GM12878 (cell line): ENCODE measurements around the gene ELAVL2. TPM values are rescaled to one million over a fixed set of nuclear protein-coding genes. Genes with fewer than 3 reads are reported as not detected.

Source experiments
- ATAC-seq: fragments of 200-7000 bp; cut with Tn5 transposase; 3 replicates; pipeline ENCODE4 v1.9.1; 2020; ENCODE audit warnings: mild to moderate bottlenecking, moderate library complexity
- BruUV-seq: library from RNA; stranded (reverse); fragments of 400-500 nt; replicated peaks from 2 replicates; lab custom pipeline; 2021; lab: Mats Ljungman, UMichigan
- CTCF ChIA-PET: fragments of 300-600 bp; sonication (Branson Sonifier 250); formaldehyde crosslinking; extraction: SDS; loops from one replicate; lab custom pipeline; 2021; ENCODE audit warnings: inconsistent platforms; lab: Yijun Ruan, JAX
- POLR2A ChIA-PET: fragments of 350-600 bp; formaldehyde crosslinking; extraction: SDS; loops from one replicate; lab custom pipeline; 2021; ENCODE audit warnings: inconsistent platforms; lab: Charles Lee
- RAD21 ChIA-PET: fragments of 300-600 bp; sonication (Branson Sonifier 250); formaldehyde crosslinking; loops from one replicate; lab custom pipeline; 2023; ENCODE audit warnings: antibody characterized with exemption; ENCODE audit not compliant: unreplicated experiment; lab: Charles Lee
- SMC1A ChIA-PET: fragments of 300-600 bp; sonication (Branson Sonifier 250); formaldehyde crosslinking; loops from one replicate; lab custom pipeline; 2023; ENCODE audit not compliant: unreplicated experiment, uncharacterized antibody; lab: Charles Lee
- DNase-seq: peaks from one replicate; pipeline ENCODE4 v3.0.0-alpha.2; 2011; ENCODE audit warnings: low read depth, low spot score
- FAIRE-seq: peaks from 3 replicates; lab custom pipeline; 2011; peaks lifted over from hg19 to GRCh38; lab: Jason Lieb, UNC
- H2AFZ ChIP-seq: 2 replicates; pipeline ENCODE4 v1.6.0; 2011; ENCODE audit warnings: low read depth, low read length, control low read depth; ENCODE audit not compliant: control insufficient read depth
- H3K27ac ChIP-seq: 2 replicates; pipeline ENCODE4 v1.5.1; 2011; ENCODE audit warnings: control low read depth; ENCODE audit not compliant: control insufficient read depth, insufficient read depth
- H3K27me3 ChIP-seq, 2 experiments: replicated peaks in 1 of 2; 2 replicates each; pipeline versions ENCODE4 v1.6.0 to v1.6.1; 2011; ENCODE audit warnings: low read length in 1 of 2; ENCODE audit not compliant: control insufficient read depth in 2 of 2, insufficient read depth in 2 of 2
- H3K36me3 ChIP-seq, 2 experiments: 2 replicates each; pipeline ENCODE4 v1.5.1; 2011; ENCODE audit warnings: low read length in 1 of 2; ENCODE audit not compliant: control insufficient read depth in 2 of 2, insufficient read depth in 2 of 2
- H3K4me1 ChIP-seq: 2 replicates; pipeline ENCODE4 v1.6.1; 2011; ENCODE audit warnings: mild to moderate bottlenecking, low read length, moderate library complexity, mixed read lengths; ENCODE audit not compliant: control insufficient read depth, insufficient read depth
- H3K4me2 ChIP-seq: 2 replicates; pipeline ENCODE4 v1.6.0; 2011; ENCODE audit warnings: control low read depth; ENCODE audit not compliant: control insufficient read depth, insufficient read depth
- H3K4me3 ChIP-seq: fragments of 200-600 bp; sonication (generic); 2 replicates; pipeline ENCODE4 v1.5.1; 2016
- H3K79me2 ChIP-seq: 2 replicates; pipeline ENCODE4 v1.6.0; 2011; ENCODE audit warnings: low read length; ENCODE audit not compliant: control insufficient read depth, insufficient read depth
- H3K9ac ChIP-seq: 2 replicates; pipeline ENCODE4 v1.8.0; 2011; ENCODE audit warnings: low read length, control low read depth, mixed read lengths; ENCODE audit not compliant: control insufficient read depth, insufficient read depth
- H3K9me3 ChIP-seq: replicated peaks from 3 replicates; pipeline ENCODE4 v1.5.1; 2011; ENCODE audit warnings: mild to moderate bottlenecking, low read length; ENCODE audit not compliant: control insufficient read depth, insufficient read depth
- H4K20me1 ChIP-seq: 2 replicates; pipeline ENCODE4 v1.6.0; 2011; ENCODE audit not compliant: control insufficient read depth, insufficient read depth
- REST ChIP-seq: IDR thresholded peaks from 2 replicates; pipeline ENCODE4 v1.6.1; 2012; ENCODE audit warnings: mild to moderate bottlenecking, low read depth, low read length
- ZNF217 ChIP-seq: fragments of 450-650 bp; IDR thresholded peaks from 2 replicates; pipeline ENCODE4 v1.6.1; 2017; ENCODE audit warnings: antibody characterized with exemption, mild to moderate bottlenecking
- ZSCAN29 ChIP-seq: fragments of 450-650 bp; IDR thresholded peaks from 2 replicates; pipeline ENCODE4 v1.6.1; 2017; ENCODE audit warnings: mild to moderate bottlenecking, moderate library complexity
- WGBS: methylation state at CpG from one replicate; pipeline ENCODE4 v1.1.6; 2016; ENCODE audit warnings: low lambda C conversion rate; ENCODE audit not compliant: insufficient replicate concordance, insufficient coverage; ENCODE audit errors: missing lambda C conversion rate; 5-methylcytosine and 5-hydroxymethylcytosine counted together
- in situ Hi-C: fragments of 300-500 bp; cut with MboI; formaldehyde crosslinking; loops from 9 replicates; pipeline ENCODE4 v1.14.3; 2018; ENCODE audit warnings: mixed read lengths
- intact Hi-C: fragments of 100-400 bp; cut with micrococcal nuclease; formaldehyde crosslinking; loops from one replicate; pipeline ENCODE4 v1.14.2; 2022; ENCODE audit not compliant: unreplicated experiment
- polyA plus RNA-seq, 11 experiments: library from polyadenylated mRNA; depleted of rRNA in 4 of 11; unstranded in 6 of 11; stranded (reverse) in 5 of 11; fragments of >200 nt; fragmentation: Nextera tagmentation in 4 of 11; fragmentation: Illumina TruSeq in 1 of 11; extraction: Ambion mirVana in 4 of 11; extraction: Trizol in 1 of 11; gene quantifications; 1 replicate in 1 of 11; 2 replicates in 10 of 11; pipeline versions ENCODE4 v1.2.1 to v1.2.3, GENCODE V29; 2011 to 2016; ENCODE audit warnings: inconsistent platforms in 2 of 11, missing spikeins in 2 of 11, low read depth in 1 of 11
- total RNA-seq, 4 experiments: library from RNA; depleted of rRNA in 3 of 4; stranded (reverse); fragments of >200 nt in 3 of 4; fragmentation: Illumina TruSeq in 1 of 4; extraction: Trizol in 1 of 4; gene quantifications; 2 replicates each; pipeline versions ENCODE4 v1.2.1 to v1.2.3, GENCODE V29; 2013 to 2021

ELAVL2 gene
- total and polyA plus RNA-seq, 10 of the 15 experiments (the other 5 are each of a cell fraction or from before 2014, with no cell fraction given): 0.24 to 2.6 (median 0.76) TPM

GRCh38 chr9:23825700-23826099, 340 bp downstream of the ELAVL2 start:
- SMC1A ChIA-PET: interaction anchor here (0.7 to 3.1 kb wide), 14 partner anchors 12 to 238 kb away, joined by 3 to 15 read pairs (median 4); no protein-coding TSS in a partner anchor
- intact Hi-C loops (no loop called here), in situ Hi-C loops (no loop called here)
- no peaks in the 10 kb centered on the region for H3K4me1 ChIP-seq
- H3K4me2 ChIP-seq: no peak overlapping the region
- H2AFZ ChIP-seq: no peak overlapping the region
- no peak for FAIRE-seq
- H3K9ac ChIP-seq: no peak overlapping the region
- no peak for TF ChIP-seq ZNF217
- WGBS: 40% methylated on average over 12 of the region's 12 CpGs
- TSS peak; percentile 68 for BruUV-seq
- H3K27ac ChIP-seq: no peak overlapping the region
- no peaks in the 10 kb centered on the region for H3K36me3 ChIP-seq
- CTCF ChIA-PET: interaction anchor here (1.2 kb wide), 1 partner anchor 162 kb away, joined by 3 read pairs; no protein-coding TSS in a partner anchor
- RAD21 ChIA-PET: interaction anchor here (0.7 to 2.2 kb wide), 4 partner anchors 13 to 22 kb away, joined by 3 to 9 read pairs (median 4); no protein-coding TSS in a partner anchor
- no peak for ATAC-seq
- no peaks in the 10 kb centered on the region for H3K79me2 ChIP-seq
- no peaks in the 10 kb centered on the region; the same call in 2 of the 3 replicates for H3K9me3 ChIP-seq
- no peaks in the 10 kb centered on the region for H4K20me1 ChIP-seq
- H3K4me3 ChIP-seq: no peak overlapping the region
- POLR2A ChIA-PET: interaction anchor here (1.0 to 1.2 kb wide), 3 partner anchors 17 to 29 kb away, joined by 3 to 4 read pairs (median 3); no protein-coding TSS in a partner anchor
- no peaks in the 10 kb centered on the region for H3K27me3 ChIP-seq
- no peak for DNase-seq

GRCh38 chr9:23824830-23825591, 1.0 kb downstream of the ELAVL2 start:
- in situ Hi-C loops: no loop called here
- no peak overlapping the region for H3K4me2 ChIP-seq

More at GRCh38 chr9:23824830-23825591, 1.0 kb downstream of the ELAVL2 start:
- intact Hi-C loops: no loop called here
- H3K4me1 ChIP-seq: no peaks in the 10 kb centered on the region
- no TSS peak for BruUV-seq
- no peak overlapping the region for H3K9ac ChIP-seq
- H3K79me2 ChIP-seq: no peaks in the 10 kb centered on the region
- no peaks in the 10 kb centered on the region; the same call in 2 of the 3 replicates for H3K9me3 ChIP-seq
- SMC1A ChIA-PET: interaction anchor here (0.8 to 3.1 kb wide), 14 partner anchors 12 to 161 kb away, joined by 3 to 15 read pairs (median 4); no protein-coding TSS in a partner anchor
- no peaks in the 10 kb centered on the region for H3K27me3 ChIP-seq
- H3K4me3 ChIP-seq: no peak overlapping the region
- 38% methylated on average over 25 of the region's 25 CpGs for WGBS
- CTCF ChIA-PET: interaction anchor here (0.7 to 1.2 kb wide), 4 partner anchors 14 to 162 kb away, joined by 3 to 4 read pairs (median 4); no protein-coding TSS in a partner anchor
- FAIRE-seq: no peak
- RAD21 ChIA-PET: interaction anchor here (0.6 to 2.2 kb wide), 7 partner anchors 12 to 210 kb away, joined by 3 to 9 read pairs (median 4); no protein-coding TSS in a partner anchor
- ATAC-seq: peak; percentile 33
- POLR2A ChIA-PET: interaction anchor here (0.6 to 1.6 kb wide), 5 partner anchors 12 to 71 kb away, joined by 3 to 6 read pairs (median 5); no protein-coding TSS in a partner anchor
- H4K20me1 ChIP-seq: no peaks in the 10 kb centered on the region
- DNase-seq: no peak
- no peak for TF ChIP-seq ZSCAN29
- TF ChIP-seq REST: peak; percentile 43; the same call in 1 of the 2 replicates
- TF ChIP-seq, all 136 proteins: peak for 1
- Histone ChIP-seq H3K36me3 (no peaks in the 10 kb centered on the region), H2AFZ (no peak overlapping the region), H3K27ac (no peak overlapping the region)
